Measurements from ENCODE around the gene SLC1A5.

The SLC1A5 gene

GRCh38 chr19:46788262-46788967 lies at the start of gene SLC1A5:
TSS of gene SLC1A5 (minus strand) at chr19:46788594. CDS start at chr19:46787965, 629 bp downstream.
- peaks cover 26% of the 10 kb centered on the region for H4K20me1 ChIP-seq (ENCODE audit: insufficient read depth)
- no peaks in the 10 kb centered on the region for H3K27me3 ChIP-seq (ENCODE audit: insufficient read depth, low read depth)
- peak within 1 kb of the TSS; percentile 45; the same call in 1 of the 2 replicates for H2AFZ ChIP-seq (ENCODE audit: low read depth)
- peak within 1 kb of the TSS; percentile 99 for H3K9ac ChIP-seq
- no peak within 1 kb of the TSS for H3K4me3 ChIP-seq (IDR thresholded peaks at IDR 0.05; ENCODE audit: insufficient read depth, low read depth, low read length)
- H3K4me1 ChIP-seq (ENCODE audit: low read depth, poor library complexity, severe bottlenecking): peaks cover 22% of the 10 kb centered on the region
- H3K4me2 ChIP-seq: peak within 1 kb of the TSS; percentile 86
- H3K27ac ChIP-seq: peak within 1 kb of the TSS; percentile 98
- no peaks in the 10 kb centered on the region for H3K36me3 ChIP-seq (ENCODE audit: insufficient read depth)
- H3K79me2 ChIP-seq (ENCODE audit: insufficient read depth, low read depth): peaks cover 50% of the 10 kb centered on the region
- TF ChIP-seq CTCF (conservative IDR thresholded peaks at IDR 0.05; ENCODE audit: low read depth, low read length): no peak

GRCh38 chr19:46838160-46838559 lies 49.8 kb upstream of the SLC1A5 start:
- Histone ChIP-seq H3K27ac (no peak overlapping the region), H3K27me3 (ENCODE audit: insufficient read depth, low read depth) (no peaks in the 10 kb centered on the region), H2AFZ (ENCODE audit: low read depth) (no peak overlapping the region), H3K4me1 (ENCODE audit: low read depth, poor library complexity, severe bottlenecking) (peaks cover 10% of the 10 kb centered on the region), H3K4me2 (no peak overlapping the region), H3K79me2 (ENCODE audit: insufficient read depth, low read depth) (no peaks in the 10 kb centered on the region), H4K20me1 (ENCODE audit: insufficient read depth) (no peaks in the 10 kb centered on the region), H3K36me3 (ENCODE audit: insufficient read depth) (no peaks in the 10 kb centered on the region), H3K4me3 (IDR thresholded peaks at IDR 0.05; ENCODE audit: insufficient read depth, low read depth, low read length) (no peak overlapping the region), H3K9ac (no peak overlapping the region)
- no peak for TF ChIP-seq CTCF (conservative IDR thresholded peaks at IDR 0.05; ENCODE audit: low read depth, low read length)

- Histone ChIP-seq H4K20me1 (ENCODE audit: insufficient read depth) (no peaks in the 10 kb centered on the region), H3K36me3 (ENCODE audit: insufficient read depth) (no peaks in the 10 kb centered on the region), H3K79me2 (ENCODE audit: insufficient read depth, low read depth) (no peaks in the 10 kb centered on the region), H3K4me1 (ENCODE audit: low read depth, poor library complexity, severe bottlenecking) (no peaks in the 10 kb centered on the region), H3K27ac (no peak overlapping the region), H3K27me3 (ENCODE audit: insufficient read depth, low read depth) (no peaks in the 10 kb centered on the region), H3K9ac (no peak overlapping the region), H3K4me2 (no peak overlapping the region), H2AFZ (ENCODE audit: low read depth) (no peak overlapping the region), H3K4me3 (IDR thresholded peaks at IDR 0.05; ENCODE audit: insufficient read depth, low read depth, low read length) (no peak overlapping the region)
- no peak for TF ChIP-seq CTCF (conservative IDR thresholded peaks at IDR 0.05; ENCODE audit: low read depth, low read length)
Observed at GRCh38 chr19:46834984-46835383, 46.6 kb upstream of the SLC1A5 start.

GRCh38 chr19:46834121-46834520 lies 45.7 kb upstream of the SLC1A5 start:
- H4K20me1 ChIP-seq (ENCODE audit: insufficient read depth): no peaks in the 10 kb centered on the region
- H3K36me3 ChIP-seq (ENCODE audit: insufficient read depth): no peaks in the 10 kb centered on the region
- H3K4me1 ChIP-seq (ENCODE audit: low read depth, poor library complexity, severe bottlenecking): no peaks in the 10 kb centered on the region
- no peak overlapping the region for H2AFZ ChIP-seq (ENCODE audit: low read depth)
- no peak overlapping the region for H3K27ac ChIP-seq
- H3K4me3 ChIP-seq (IDR thresholded peaks at IDR 0.05; ENCODE audit: insufficient read depth, low read depth, low read length): no peak overlapping the region
- no peak for TF ChIP-seq CTCF (conservative IDR thresholded peaks at IDR 0.05; ENCODE audit: low read depth, low read length)
- H3K4me2 ChIP-seq: no peak overlapping the region
- no peak overlapping the region for H3K9ac ChIP-seq
- no peaks in the 10 kb centered on the region for H3K27me3 ChIP-seq (ENCODE audit: insufficient read depth, low read depth)
- H3K79me2 ChIP-seq (ENCODE audit: insufficient read depth, low read depth): no peaks in the 10 kb centered on the region
